H1 (cell line): ENCODE results near the gene MMP25. TPM values are rescaled to one million over a fixed set of nuclear protein-coding genes. Genes with fewer than 3 reads are reported as not detected.

Experiments used
- CTCF ChIA-PET: fragments of 300-600 bp; sonication (Branson Sonifier 250); formaldehyde crosslinking; loops from one replicate; lab custom pipeline; 2021; ENCODE audit not compliant: partially characterized antibody; lab: Charles Lee
- POLR2A ChIA-PET: fragments of 300-600 bp; sonication (Branson Sonifier 250); formaldehyde crosslinking; loops from one replicate; lab custom pipeline; 2021; ENCODE audit warnings: inconsistent platforms; ENCODE audit not compliant: partially characterized antibody; lab: Charles Lee
- DNase-seq, 2 experiments: peaks; one replicate each; pipeline versions ENCODE4 v3.0.0 to v3.0.0-alpha.2; 2010 to 2022; ENCODE audit warnings: low spot score in 2 of 2, low read depth in 1 of 2, mixed read lengths in 1 of 2
- FAIRE-seq: peaks from 2 replicates; lab custom pipeline; 2011; peaks lifted over from hg19 to GRCh38; lab: Jason Lieb, UNC
- H2AFZ ChIP-seq: 2 replicates; pipeline ENCODE4 v1.8.1; 2012; ENCODE audit warnings: low read length, inconsistent platforms
- H2AK5ac ChIP-seq: 2 replicates; pipeline ENCODE4 v1.6.1; 2013; ENCODE audit warnings: low read depth, low read length
- H2BK120ac ChIP-seq: replicated peaks from 2 replicates; pipeline ENCODE3; 2013; ENCODE audit warnings: low read depth, low read length, inconsistent platforms
- H2BK12ac ChIP-seq: 2 replicates; pipeline ENCODE4 v1.6.1; 2013; ENCODE audit warnings: low read depth, low read length
- H2BK15ac ChIP-seq: 2 replicates; pipeline ENCODE4 v1.6.1; 2013; ENCODE audit warnings: low read length
- H2BK20ac ChIP-seq: 2 replicates; pipeline ENCODE4 v1.6.1; 2013; ENCODE audit warnings: low read length
- H2BK5ac ChIP-seq: 2 replicates; pipeline ENCODE4 v1.6.1; 2013; ENCODE audit warnings: low read depth, low read length
- H3K14ac ChIP-seq: 2 replicates; pipeline ENCODE4 v1.6.1; 2013; ENCODE audit warnings: inconsistent platforms; ENCODE audit not compliant: insufficient read length
- H3K18ac ChIP-seq: 2 replicates; pipeline ENCODE4 v1.6.1; 2013; ENCODE audit warnings: low read length; ENCODE audit errors: extremely low read depth
- H3K23ac ChIP-seq: 2 replicates; pipeline ENCODE4 v1.6.1; 2013; ENCODE audit warnings: inconsistent platforms; ENCODE audit not compliant: insufficient read length
- H3K23me2 ChIP-seq: 2 replicates; pipeline ENCODE4 v1.6.1; 2013; ENCODE audit warnings: low read depth, low read length
- H3K27ac ChIP-seq: 2 replicates; pipeline ENCODE4 v1.6.1; 2011; ENCODE audit warnings: low read depth, low read length, inconsistent platforms
- H3K27me3 ChIP-seq, 4 experiments: replicated peaks in 1 of 4; 1 replicate in 1 of 4; 2 replicates in 3 of 4; pipeline versions ENCODE4 v1.6.1 to v1.8.1; 2011 to 2013; ENCODE audit warnings: low read length in 3 of 4, mild to moderate bottlenecking in 3 of 4, inconsistent platforms in 2 of 4, mixed read lengths in 2 of 4, moderate library complexity in 1 of 4; ENCODE audit not compliant: control insufficient read depth in 3 of 4, insufficient read depth in 3 of 4; ENCODE audit errors: extremely low read depth in 1 of 4
- H3K36me3 ChIP-seq, 4 experiments: 2 replicates each; pipeline versions ENCODE4 v1.6.1 to v1.8.1; 2011 to 2013; ENCODE audit warnings: mild to moderate bottlenecking in 4 of 4, low read length in 3 of 4, moderate library complexity in 2 of 4, control low read depth in 1 of 4, inconsistent platforms in 1 of 4; ENCODE audit not compliant: insufficient read depth in 4 of 4, control insufficient read depth in 2 of 4
- H3K4ac ChIP-seq: replicated peaks from 2 replicates; pipeline ENCODE3; 2013; ENCODE audit warnings: low read length, low read depth, mixed read lengths, inconsistent platforms; ENCODE audit not compliant: insufficient read length
- H3K4me1 ChIP-seq, 4 experiments: replicated peaks in 1 of 4; 1 replicate in 1 of 4; 2 replicates in 3 of 4; pipeline versions ENCODE4 v1.6.1 to v1.8.1; 2011 to 2013; ENCODE audit warnings: low read length in 3 of 4, inconsistent platforms in 2 of 4, mixed read lengths in 1 of 4; ENCODE audit not compliant: insufficient read depth in 4 of 4, control insufficient read depth in 3 of 4
- H3K4me2 ChIP-seq, 2 experiments: 2 replicates each; pipeline versions ENCODE4 v1.6.1 to v1.8.1; 2011 to 2013; ENCODE audit warnings: low read depth in 2 of 2, low read length in 2 of 2, control low read depth in 1 of 2, inconsistent platforms in 1 of 2, mild to moderate bottlenecking in 1 of 2; ENCODE audit not compliant: insufficient read depth in 1 of 2
- H3K4me3 ChIP-seq, 4 experiments: fragments of 200-600, 300-600 bp in 1 of 4; sonication (generic), shearing (Covaris generic), sonication (Bioruptor Twin) in 1 of 4; 2 replicates each; pipeline versions ENCODE4 v1.5.1 to v1.8.1; 2011 to 2016; ENCODE audit warnings: low read length in 4 of 4, low read depth in 3 of 4, control low read depth in 2 of 4, inconsistent platforms in 2 of 4, mild to moderate bottlenecking in 2 of 4, mixed read lengths in 1 of 4, moderate library complexity in 1 of 4; ENCODE audit not compliant: insufficient read depth in 2 of 4; ENCODE audit errors: extremely low read depth in 1 of 4
- H3K56ac ChIP-seq: replicated peaks from 2 replicates; pipeline ENCODE3; 2013; ENCODE audit warnings: low read depth, mild to moderate bottlenecking, mixed read lengths, low read length, inconsistent platforms; ENCODE audit not compliant: insufficient read length
- H3K79me1 ChIP-seq: 2 replicates; pipeline ENCODE4 v1.6.1; 2013; ENCODE audit warnings: low read depth, low read length, control low read depth
- H3K79me2 ChIP-seq, 2 experiments: 2 replicates each; pipeline versions ENCODE4 v1.6.1 to v1.8.1; 2012 to 2013; ENCODE audit warnings: low read length in 2 of 2, mild to moderate bottlenecking in 2 of 2, inconsistent platforms in 1 of 2; ENCODE audit not compliant: insufficient read depth in 2 of 2, control insufficient read depth in 1 of 2
- H3K9ac ChIP-seq, 4 experiments: replicated peaks in 1 of 4; 1 replicate in 1 of 4; 2 replicates in 3 of 4; pipeline versions ENCODE4 v1.6.1 to v1.8.1; 2011 to 2013; ENCODE audit warnings: low read depth in 3 of 4, low read length in 3 of 4, control low read depth in 2 of 4, mild to moderate bottlenecking in 2 of 4, moderate library complexity in 2 of 4, inconsistent platforms in 1 of 4; ENCODE audit errors: extremely low read depth in 1 of 4
- H3K9me3 ChIP-seq, 2 experiments: 2 replicates each; pipeline versions ENCODE4 v1.6.1 to v1.8.1; 2012 to 2013; ENCODE audit warnings: mild to moderate bottlenecking in 2 of 2, moderate library complexity in 2 of 2, control low read depth in 1 of 2, inconsistent platforms in 1 of 2, low read depth in 1 of 2, low read length in 1 of 2, mixed read lengths in 1 of 2; ENCODE audit not compliant: insufficient read depth in 2 of 2
- H4K20me1 ChIP-seq, 2 experiments: replicated peaks in 1 of 2; 2 replicates each; pipeline versions ENCODE3 to v1.8.1; 2011 to 2013; ENCODE audit warnings: inconsistent platforms in 2 of 2, low read length in 2 of 2, mild to moderate bottlenecking in 1 of 2; ENCODE audit not compliant: insufficient read depth in 2 of 2, control insufficient read depth in 1 of 2
- H4K5ac ChIP-seq: 2 replicates; pipeline ENCODE4 v1.6.1; 2013; ENCODE audit warnings: low read length, low read depth, mixed read lengths, inconsistent platforms; ENCODE audit not compliant: insufficient read length
- H4K8ac ChIP-seq: 2 replicates; pipeline ENCODE4 v1.8.0; 2013; ENCODE audit warnings: mild to moderate bottlenecking, moderate library complexity, low read length, inconsistent platforms; ENCODE audit not compliant: insufficient read depth; ENCODE audit errors: extremely low read depth
- H4K91ac ChIP-seq: replicated peaks from 2 replicates; pipeline ENCODE3; 2013; ENCODE audit warnings: low read length, mixed read lengths, inconsistent platforms; ENCODE audit not compliant: insufficient read length
- ATF3 ChIP-seq: IDR thresholded peaks from 2 replicates; pipeline ENCODE4 v1.6.1; 2011; ENCODE audit warnings: low read depth, mild to moderate bottlenecking, low read length; ENCODE audit not compliant: insufficient read depth
- CBX5 ChIP-seq: fragments of 300-800, 300-1000 bp; sonication (generic); IDR thresholded peaks from 2 replicates; pipeline ENCODE4 v1.7.1; 2016; ENCODE audit warnings: antibody characterized with exemption, low read length, low read depth
- PHF8 ChIP-seq: fragments of 200-600 bp; sonication (generic); conservative IDR thresholded peaks from 2 replicates; pipeline ENCODE4 v1.7.1; 2012; ENCODE audit warnings: low read depth, mild to moderate bottlenecking, inconsistent platforms, low read length, moderate library complexity
- TCF12 ChIP-seq: IDR thresholded peaks from 2 replicates; pipeline ENCODE4 v1.6.1; 2011; ENCODE audit warnings: low read depth, mild to moderate bottlenecking, low read length
- USF2 ChIP-seq: IDR thresholded peaks from 2 replicates; pipeline ENCODE4 v1.6.1; 2011; ENCODE audit warnings: low read length, improper control_type of control experiment
- ZNF274 ChIP-seq: IDR thresholded peaks from 2 replicates; pipeline ENCODE4 v1.7.0; 2012; ENCODE audit warnings: low read length, borderline replicate concordance; ENCODE audit errors: extremely low read depth
- WGBS, 2 experiments: shearing (Covaris generic) in 1 of 2; methylation state at CpG; one replicate each; pipeline versions ENCODE4 v1.1.6 to v1.1.7; 2013 to 2015; ENCODE audit warnings: low lambda C conversion rate in 2 of 2, mixed read lengths in 2 of 2, inconsistent platforms in 1 of 2, low coverage in 1 of 2, missing lambda C conversion rate in 1 of 2; ENCODE audit not compliant: insufficient replicate concordance in 2 of 2, insufficient coverage in 1 of 2, insufficient read length in 1 of 2; ENCODE audit errors: extremely low coverage in 1 of 2, missing lambda C conversion rate in 1 of 2; 5-methylcytosine and 5-hydroxymethylcytosine counted together
- polyA plus RNA-seq, 7 experiments: library from polyadenylated mRNA; depleted of rRNA in 3 of 7; stranded (reverse) in 5 of 7; unstranded in 2 of 7; fragments of >200 nt in 5 of 7; fragments of 200-250 nt in 2 of 7; gene quantifications; 1 replicate in 5 of 7; 2 replicates in 1 of 7; 4 replicates in 1 of 7; pipeline versions ENCODE4 v1.2.1 to v1.2.3, GENCODE V29; 2011 to 2013; ENCODE audit warnings: missing spikeins in 2 of 7, mixed read lengths in 2 of 7
- total RNA-seq: library from RNA; stranded (reverse); fragmentation: NEBNext Ultra II Directional; extraction: Animal tissue kit (Norgen Biotek cat#: 25700); gene quantifications from 2 replicates; pipeline ENCODE4 v1.2.1, GENCODE V29; 2021

Gene MMP25
- total and polyA plus RNA-seq, 2 of the 8 experiments (the other 6 are each of a cell fraction or from before 2014, with no cell fraction given): 7.7 to 26.7 TPM

- H4K5ac ChIP-seq: no peak overlapping the region
- H3K27me3 ChIP-seq: peaks cover 0 to 8% (median 3%) of the 10 kb centered on the region in 4 experiments; a peak in 6 of 7 replicates
- H3K27ac ChIP-seq: no peak overlapping the region
- H3K36me3 ChIP-seq: no peaks in the 10 kb centered on the region; a peak in 1 of 8 replicates
- FAIRE-seq: no peak
- no peaks in the 10 kb centered on the region for H3K79me2 ChIP-seq
- CTCF ChIA-PET: interaction anchor here (1.3 to 7.4 kb wide), 3 partner anchors 10 to 37 kb away, joined by 4 to 117 read pairs (median 10); no protein-coding TSS in a partner anchor
- no peak overlapping the region for H2AK5ac ChIP-seq
- no peak overlapping the region for H3K4me3 ChIP-seq
- H3K4me2 ChIP-seq: no peak overlapping the region
- TF ChIP-seq ATF3: no peak
- TF ChIP-seq USF2: no peak
- TF ChIP-seq TCF12: no peak
- no peak for TF ChIP-seq CBX5
- no peak for TF ChIP-seq ZNF274
- TF ChIP-seq PHF8: no peak
- TF ChIP-seq, all 59 proteins: peak for 0
- no peaks in the 10 kb centered on the region for H3K79me1 ChIP-seq
- no peaks in the 10 kb centered on the region for H3K9me3 ChIP-seq
- H3K4ac ChIP-seq: no peak overlapping the region
- H3K4me1 ChIP-seq: peaks cover 0 to 3% (median 0%) of the 10 kb centered on the region in 4 experiments; a peak in 3 of 7 replicates
- no peak overlapping the region; the same call in 1 of the 2 replicates for H4K8ac ChIP-seq
- no peak overlapping the region for H3K14ac ChIP-seq
- no peak overlapping the region for H3K23ac ChIP-seq
- no peak overlapping the region for H2AFZ ChIP-seq
- H4K20me1 ChIP-seq: peaks cover 0 to 18% of the 10 kb centered on the region in 2 experiments
- H3K18ac ChIP-seq: no peak overlapping the region
- H2BK15ac ChIP-seq: no peak overlapping the region
- no peak overlapping the region for H2BK12ac ChIP-seq
- H4K91ac ChIP-seq: no peak overlapping the region
- POLR2A ChIA-PET: interaction anchor here (0.7 to 6.1 kb wide), 10 partner anchors 9 to 91 kb away, joined by 3 to 94 read pairs (median 6); partner anchors contain the start of genes BICDL2, CLDN6, HCFC1R1 and THOC6
- no peak overlapping the region for H2BK120ac ChIP-seq
- peaks cover 6% of the 10 kb centered on the region; the same call in 1 of the 2 replicates for H3K23me2 ChIP-seq
- no peak overlapping the region for H2BK20ac ChIP-seq
- H3K9ac ChIP-seq: no peak overlapping the region
- 97% methylated on average over 23 of the region's 26 CpGs; no CpG with 5 or more reads in 1 of the 2 experiments for WGBS, 2 experiments
- no peak overlapping the region for H3K56ac ChIP-seq
- H2BK5ac ChIP-seq: no peak overlapping the region
- no peak for DNase-seq
Measured at GRCh38 chr16:3049921-3050481, 3.6 kb downstream of the MMP25 start.
